Skeletal muscle satellite cell (primary cell): ENCODE data around the gene STOML1.

ENCODE experiments used
- H3K27me3 ChIP-seq: 2 replicates; pipeline ENCODE4 v1.7.0; 2013; ENCODE audit warnings: low read length; ENCODE audit not compliant: control insufficient read depth, insufficient read depth
- H3K36me3 ChIP-seq: 2 replicates; pipeline ENCODE4 v1.7.0; 2013; ENCODE audit warnings: mild to moderate bottlenecking, control low read depth, low read length; ENCODE audit not compliant: insufficient read depth
- H3K4me1 ChIP-seq: 2 replicates; pipeline ENCODE4 v1.7.0; 2013; ENCODE audit warnings: low read length; ENCODE audit not compliant: control insufficient read depth, insufficient read depth
- H3K4me2 ChIP-seq: 2 replicates; pipeline ENCODE4 v1.7.0; 2013; ENCODE audit warnings: mild to moderate bottlenecking, low read length
- H3K4me3 ChIP-seq: 2 replicates; pipeline ENCODE4 v1.7.0; 2013; ENCODE audit warnings: low read length
- H3K9ac ChIP-seq: 2 replicates; pipeline ENCODE4 v1.7.0; 2013; ENCODE audit warnings: mild to moderate bottlenecking, low read depth, low read length, moderate library complexity
- H3K9me3 ChIP-seq: replicated peaks from 2 replicates; pipeline ENCODE4 v1.7.0; 2013; ENCODE audit warnings: mild to moderate bottlenecking, control low read depth, low read length

Gene STOML1

GRCh38 chr15:73954188-73955145 lies 37.6 kb downstream of the STOML1 start:
- H3K27me3 ChIP-seq, result no peaks in the 10 kb centered on the region
- no peak overlapping the region for H3K4me3 ChIP-seq
- no peaks in the 10 kb centered on the region for H3K9me3 ChIP-seq
- H3K36me3 ChIP-seq, result peaks cover 31% of the 10 kb centered on the region
- peaks cover 62% of the 10 kb centered on the region for H3K4me1 ChIP-seq
- no peak overlapping the region for H3K4me2 ChIP-seq
- no peak overlapping the region for H3K9ac ChIP-seq

DNA sequence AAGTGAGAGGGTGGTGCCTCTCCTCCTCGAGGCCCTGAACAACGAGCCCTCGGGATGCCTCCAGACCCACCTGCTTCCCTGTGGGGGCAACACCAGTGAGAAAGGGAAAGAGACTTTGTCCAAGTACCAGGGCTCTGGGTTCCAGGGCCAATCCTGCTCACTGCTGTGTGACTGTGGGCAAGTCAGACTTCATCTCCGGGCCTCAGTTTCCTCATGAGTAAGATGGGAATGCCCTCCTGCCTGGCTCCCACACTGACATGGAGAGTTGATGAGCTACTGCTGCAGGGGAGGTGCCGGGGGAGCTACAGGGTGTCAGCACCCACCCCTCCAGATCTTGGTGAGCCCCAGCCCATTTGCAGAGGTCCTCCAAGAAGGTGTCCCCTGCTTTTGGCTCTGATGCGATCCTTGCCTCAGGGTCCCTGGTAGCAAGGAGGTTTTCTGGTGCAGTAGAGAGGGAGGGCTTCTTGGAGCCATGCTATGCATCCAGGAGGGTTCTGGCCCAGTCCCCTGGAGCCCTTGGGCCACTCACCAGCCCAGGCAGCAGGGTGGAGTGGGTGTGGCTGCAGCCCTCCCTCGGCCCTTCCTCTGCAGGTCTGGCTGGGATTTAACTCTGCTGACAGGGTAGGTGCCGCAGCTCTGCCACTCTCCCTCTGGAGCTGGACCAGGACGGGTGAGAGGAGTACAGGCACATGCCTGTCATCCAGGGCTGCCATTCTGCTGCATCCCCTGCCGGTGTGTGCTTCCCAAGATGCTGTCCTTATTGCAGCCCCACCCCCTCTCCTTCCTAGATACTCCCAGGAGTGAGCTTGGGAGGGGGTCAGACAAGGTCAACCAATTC lies 39.0 kb downstream of the STOML1 start:
- Histone ChIP-seq H3K4me2 (no peak overlapping the region), H3K4me1 (peaks cover 50% of the 10 kb centered on the region), H3K4me3 (no peak overlapping the region), H3K27me3 (no peaks in the 10 kb centered on the region), H3K36me3 (peaks cover 45% of the 10 kb centered on the region), H3K9me3 (no peaks in the 10 kb centered on the region), H3K9ac (no peak overlapping the region)

DNA sequence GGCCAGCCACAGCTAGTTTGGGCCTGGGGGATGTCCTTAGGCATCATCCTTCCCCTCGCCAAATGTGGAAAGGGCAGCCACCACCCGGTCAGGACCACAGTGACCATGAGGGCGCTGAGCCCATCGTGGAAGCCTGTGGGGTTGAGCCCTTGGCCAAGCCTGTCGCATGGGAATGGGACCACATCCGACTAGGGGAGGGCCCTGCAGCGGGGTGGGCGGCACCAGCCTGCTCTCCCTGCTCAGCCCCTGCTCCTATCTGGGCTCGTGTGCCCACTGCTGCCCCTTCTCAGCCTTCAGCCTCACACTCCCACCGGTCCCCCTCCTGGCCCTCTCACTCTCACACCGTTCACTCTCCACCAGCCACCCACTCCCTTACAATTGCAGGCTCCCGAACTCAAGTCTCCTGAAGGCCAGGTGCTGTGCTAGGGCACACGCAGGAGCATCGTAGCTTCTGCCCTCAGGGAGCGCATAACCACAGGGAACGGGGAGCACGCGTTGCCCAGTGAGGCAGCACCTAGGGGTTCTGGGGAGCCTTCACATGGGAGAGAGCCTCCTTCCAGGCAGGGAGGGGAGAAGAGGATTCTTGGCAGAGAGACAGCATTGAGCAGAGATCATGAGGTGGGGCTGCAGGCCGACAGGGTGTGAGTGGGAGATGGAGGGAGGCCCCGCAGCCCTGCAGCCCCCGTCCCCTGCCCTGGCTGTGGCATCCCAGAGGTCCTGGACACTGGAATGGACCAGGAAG lies 39.8 kb downstream of the STOML1 start:
- H3K36me3 ChIP-seq, result peaks cover 53% of the 10 kb centered on the region
- peak overlapping the region; percentile 79 for H3K9ac ChIP-seq
- H3K4me1 ChIP-seq, result peaks cover 42% of the 10 kb centered on the region
- no peak overlapping the region for H3K4me2 ChIP-seq
- no peaks in the 10 kb centered on the region for H3K27me3 ChIP-seq
- no peak overlapping the region for H3K4me3 ChIP-seq
- H3K9me3 ChIP-seq, result no peaks in the 10 kb centered on the region

DNA sequence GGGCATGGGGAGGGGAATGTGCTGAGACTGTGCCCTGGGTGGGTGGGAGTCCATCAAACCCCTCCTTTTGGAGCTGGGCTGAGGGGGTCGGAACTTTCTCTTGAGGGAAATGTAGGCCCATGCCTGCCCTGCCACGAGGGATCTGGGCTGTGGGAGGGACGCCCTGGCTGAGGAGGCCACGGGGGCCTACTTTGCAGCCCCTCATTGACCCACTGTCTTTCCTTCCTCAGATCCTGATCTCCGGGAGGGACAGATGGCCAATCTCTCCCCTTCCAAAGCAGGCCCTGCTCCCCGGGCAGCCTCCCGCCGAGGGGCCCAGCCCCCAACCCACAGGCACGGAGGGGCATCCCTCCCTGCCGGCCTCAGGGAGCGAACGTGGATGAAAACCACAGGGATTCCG lies 40.5 kb downstream of the STOML1 start:
- H3K27me3 ChIP-seq, result no peaks in the 10 kb centered on the region
- H3K4me2 ChIP-seq, result peak overlapping the region; percentile 42
- H3K4me3 ChIP-seq, result no peak overlapping the region
- H3K36me3 ChIP-seq, result peaks cover 60% of the 10 kb centered on the region
- H3K4me1 ChIP-seq, result peaks cover 34% of the 10 kb centered on the region
- peak overlapping the region; percentile 79 for H3K9ac ChIP-seq
- H3K9me3 ChIP-seq, result no peaks in the 10 kb centered on the region

GRCh38 chr15:73950831-73951561 lies 41.1 kb downstream of the STOML1 start:
- peaks cover 63% of the 10 kb centered on the region for H3K36me3 ChIP-seq
- H3K9ac ChIP-seq, result peak overlapping the region; percentile 79
- no peaks in the 10 kb centered on the region for H3K9me3 ChIP-seq
- H3K4me1 ChIP-seq, result peaks cover 28% of the 10 kb centered on the region
- peak overlapping the region; percentile 42 for H3K4me2 ChIP-seq
- H3K27me3 ChIP-seq, result no peaks in the 10 kb centered on the region
- no peak overlapping the region for H3K4me3 ChIP-seq

- peaks cover 64% of the 10 kb centered on the region for H3K36me3 ChIP-seq
- H3K9me3 ChIP-seq, result no peaks in the 10 kb centered on the region
- peak overlapping the region; percentile 33 for H3K9ac ChIP-seq
- H3K4me2 ChIP-seq, result no peak overlapping the region
- no peak overlapping the region for H3K4me3 ChIP-seq
- H3K4me1 ChIP-seq, result peaks cover 23% of the 10 kb centered on the region
- no peaks in the 10 kb centered on the region for H3K27me3 ChIP-seq
These were observed 41.6 kb downstream of the STOML1 start for GRCh38 chr15:73950479-73950830.

- Histone ChIP-seq H3K9ac (no peak overlapping the region), H3K36me3 (peaks cover 74% of the 10 kb centered on the region), H3K4me1 (peaks cover 22% of the 10 kb centered on the region), H3K9me3 (no peaks in the 10 kb centered on the region), H3K27me3 (no peaks in the 10 kb centered on the region), H3K4me3 (no peak overlapping the region), H3K4me2 (no peak overlapping the region)
These were observed 42.6 kb downstream of the STOML1 start for GRCh38 chr15:73949496-73949895.

DNA sequence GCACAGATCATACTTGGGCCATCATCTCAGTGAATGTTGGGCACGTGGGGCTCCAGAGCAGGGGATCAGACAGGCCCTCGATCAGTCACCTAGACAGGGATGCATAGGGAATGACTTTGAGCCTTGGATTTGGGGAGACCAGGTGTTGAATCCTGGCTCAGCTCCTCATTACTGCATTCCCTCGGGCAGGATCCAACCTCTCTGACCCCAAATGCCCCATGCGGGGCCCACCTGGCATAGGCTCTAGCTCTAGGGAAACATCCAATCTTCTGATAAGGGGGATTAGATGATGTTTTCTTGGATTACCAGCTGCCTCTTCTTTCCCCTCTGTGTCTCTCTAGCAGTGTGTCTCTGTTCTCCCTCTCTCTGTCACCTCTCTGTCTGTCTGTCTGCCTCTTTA lies 43.1 kb downstream of the STOML1 start:
- H3K4me3 ChIP-seq, result no peak overlapping the region
- peaks cover 79% of the 10 kb centered on the region for H3K36me3 ChIP-seq
- no peaks in the 10 kb centered on the region for H3K27me3 ChIP-seq
- no peak overlapping the region for H3K4me2 ChIP-seq
- H3K9ac ChIP-seq, result no peak overlapping the region
- H3K4me1 ChIP-seq, result peaks cover 27% of the 10 kb centered on the region
- no peaks in the 10 kb centered on the region for H3K9me3 ChIP-seq

DNA sequence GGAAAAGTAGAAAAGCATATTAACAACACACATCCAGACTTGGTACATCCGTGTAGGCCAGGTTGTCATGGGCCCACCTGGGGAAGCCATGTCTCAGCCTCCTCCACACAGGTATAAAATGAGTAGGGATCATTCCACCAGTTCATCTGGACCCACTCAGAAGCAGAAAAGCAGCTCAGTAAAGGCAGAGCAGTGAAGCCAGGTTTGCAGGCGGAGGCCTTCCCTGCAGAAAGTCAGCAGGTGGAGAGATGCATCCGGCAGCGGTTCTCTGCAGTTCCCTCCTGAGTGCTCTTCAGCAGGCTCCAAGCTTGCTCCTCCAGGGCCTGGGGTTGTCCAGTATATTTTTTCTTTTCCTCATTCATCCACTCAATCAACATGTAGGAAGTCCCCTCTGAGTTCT lies 43.7 kb downstream of the STOML1 start:
- Histone ChIP-seq H3K27me3 (no peaks in the 10 kb centered on the region), H3K36me3 (peaks cover 83% of the 10 kb centered on the region), H3K4me2 (no peak overlapping the region), H3K9me3 (no peaks in the 10 kb centered on the region), H3K9ac (no peak overlapping the region), H3K4me3 (no peak overlapping the region), H3K4me1 (peaks cover 29% of the 10 kb centered on the region)

- H3K27me3 ChIP-seq, result no peaks in the 10 kb centered on the region
- peaks cover 30% of the 10 kb centered on the region for H3K4me1 ChIP-seq
- no peak overlapping the region for H3K4me3 ChIP-seq
- H3K9ac ChIP-seq, result no peak overlapping the region
- no peak overlapping the region for H3K4me2 ChIP-seq
- no peaks in the 10 kb centered on the region for H3K9me3 ChIP-seq
- H3K36me3 ChIP-seq, result peaks cover 83% of the 10 kb centered on the region
These were observed 44.4 kb downstream of the STOML1 start for GRCh38 chr15:73947651-73948050.
